HCT116 (cell line): ENCODE data around the gene IRF2. TPM values are rescaled to one million over a fixed set of nuclear protein-coding genes. Genes with fewer than 3 reads are reported as not detected.

Source experiments
- ATAC-seq: fragments of 200-7000 bp; cut with Tn5 transposase; 2 replicates; pipeline ENCODE4 v1.9.1; 2020; ENCODE audit warnings: mild to moderate bottlenecking, moderate library complexity
- BruUV-seq: library from RNA; stranded (reverse); fragments of 400-500 nt; replicated peaks from 2 replicates; lab custom pipeline; 2021; lab: Mats Ljungman, UMichigan
- CTCF ChIA-PET: fragments of 300-600 bp; sonication (Branson Sonifier 250); formaldehyde crosslinking; loops from one replicate; lab custom pipeline; 2021; ENCODE audit warnings: antibody characterized with exemption; lab: Charles Lee
- POLR2A ChIA-PET: fragments of 300-600, 350-600 bp; sonication (Branson Sonifier 250); formaldehyde crosslinking; loops from one replicate; lab custom pipeline; 2021; ENCODE audit warnings: antibody characterized with exemption; lab: Charles Lee
- RAD21 ChIA-PET, 2 experiments: fragments of 300-600 bp; sonication (Branson Sonifier 250); formaldehyde crosslinking; loops; one replicate each; lab custom pipeline; 2023; ENCODE audit warnings: low total read pairs in 2 of 2; ENCODE audit not compliant: uncharacterized antibody in 2 of 2, unreplicated experiment in 2 of 2, low non-redundant PET in 1 of 2; lab: Charles Lee
- DNase-seq: peaks from one replicate; pipeline ENCODE4 v3.0.0-alpha.2; 2010; ENCODE audit warnings: low read depth, low spot score
- H2AFZ ChIP-seq: fragments of 200-600 bp; shearing (Covaris generic), sonication (generic); 2 replicates; pipeline ENCODE4 v1.6.1; 2017; ENCODE audit warnings: low read depth, mixed run types, mixed read lengths, antibody characterized with exemption, low read length; ENCODE audit not compliant: poor library complexity, severe bottlenecking
- H3K27ac ChIP-seq: 2 replicates; pipeline ENCODE4 v1.5.1; 2012; ENCODE audit warnings: low read depth, low read length
- H3K27me3 ChIP-seq: fragments of 200-600 bp; sonication (generic); 2 replicates; pipeline ENCODE4 v1.6.1; 2016; ENCODE audit warnings: mixed run types, low read length, mixed read lengths; ENCODE audit not compliant: insufficient read depth
- H3K36me3 ChIP-seq, 2 experiments: fragments of 200-500 bp in 1 of 2; fragments of 200-600 bp in 1 of 2; sonication (Bioruptor generic) in 1 of 2; sonication (generic) in 1 of 2; 2 replicates each; pipeline versions ENCODE4 v1.5.1 to v1.6.1; 2014 to 2016; ENCODE audit warnings: low read length in 2 of 2, inconsistent platforms in 1 of 2, mixed read lengths in 1 of 2, mixed run types in 1 of 2; ENCODE audit not compliant: insufficient read depth in 2 of 2, control insufficient read depth in 1 of 2
- H3K4me1 ChIP-seq, 2 experiments: fragments of 200-600 bp in 1 of 2; sonication (generic) in 1 of 2; 2 replicates each; pipeline versions ENCODE4 v1.5.1 to v1.6.1; 2012 to 2017; ENCODE audit warnings: low read length in 2 of 2, inconsistent platforms in 1 of 2, mild to moderate bottlenecking in 1 of 2, mixed read lengths in 1 of 2, mixed run types in 1 of 2, moderate library complexity in 1 of 2; ENCODE audit not compliant: insufficient read depth in 2 of 2, control insufficient read depth in 1 of 2
- H3K4me2 ChIP-seq: fragments of 200-600 bp; sonication (generic); 2 replicates; pipeline ENCODE4 v1.6.1; 2017; ENCODE audit warnings: mixed run types, low read length, mixed read lengths
- H3K4me3 ChIP-seq, 2 experiments: fragments of 200-600 bp in 1 of 2; sonication (generic) in 1 of 2; replicated peaks in 1 of 2; 2 replicates each; pipeline ENCODE4 v1.5.1; 2011 to 2016; ENCODE audit warnings: low read length in 2 of 2, control low read depth in 1 of 2, low read depth in 1 of 2, mild to moderate bottlenecking in 1 of 2, mixed read lengths in 1 of 2, mixed run types in 1 of 2
- H3K79me2 ChIP-seq: fragments of 200-600 bp; sonication (generic); 2 replicates; pipeline ENCODE4 v1.6.1; 2017; ENCODE audit warnings: mild to moderate bottlenecking, mixed run types, low read length, moderate library complexity, mixed read lengths; ENCODE audit not compliant: insufficient read depth
- H3K9ac ChIP-seq: fragments of 200-600 bp; sonication (generic); 2 replicates; pipeline ENCODE4 v1.6.1; 2016; ENCODE audit warnings: low read length, mixed read lengths
- H3K9me2 ChIP-seq: fragments of 200-600 bp; sonication (generic), shearing (Covaris generic); 2 replicates; pipeline ENCODE4 v1.6.1; 2017; ENCODE audit warnings: mixed run types, mild to moderate bottlenecking, moderate library complexity; ENCODE audit not compliant: insufficient read depth
- H3K9me3 ChIP-seq, 2 experiments: fragments of 200-500 bp in 1 of 2; fragments of 200-600 bp in 1 of 2; sonication (Bioruptor generic) in 1 of 2; sonication (generic) in 1 of 2; 2 replicates each; pipeline ENCODE4 v1.6.1; 2014 to 2017; ENCODE audit warnings: low read length in 2 of 2, mixed read lengths in 2 of 2, inconsistent platforms in 1 of 2, low read depth in 1 of 2, mild to moderate bottlenecking in 1 of 2, mixed run types in 1 of 2, moderate library complexity in 1 of 2; ENCODE audit not compliant: control insufficient read depth in 1 of 2, insufficient read depth in 1 of 2
- H4K20me1 ChIP-seq: fragments of 200-600 bp; sonication (generic), shearing (Covaris generic); 2 replicates; pipeline ENCODE4 v1.6.1; 2017; ENCODE audit warnings: mixed run types, mild to moderate bottlenecking, moderate library complexity; ENCODE audit not compliant: insufficient read depth
- EGR1 ChIP-seq: IDR thresholded peaks from 2 replicates; pipeline ENCODE4 v1.6.1; 2012; ENCODE audit warnings: low read depth
- ELF1 ChIP-seq: IDR thresholded peaks from 2 replicates; pipeline ENCODE4 v1.6.1; 2012; ENCODE audit warnings: low read depth, borderline replicate concordance
- EZH2phosphoT487 ChIP-seq: fragments of 200-600 bp; IDR thresholded peaks from 2 replicates; pipeline ENCODE4 v1.6.1; 2018; ENCODE audit warnings: antibody characterized with exemption, borderline replicate concordance
- POLR2AphosphoS5 ChIP-seq: IDR thresholded peaks from 2 replicates; pipeline ENCODE4 v1.6.1; 2011; ENCODE audit warnings: mild to moderate bottlenecking, low read depth, low read length, moderate library complexity
- SIN3A ChIP-seq: IDR thresholded peaks from 2 replicates; pipeline ENCODE4 v1.6.1; 2012; ENCODE audit warnings: low read depth
- SRF ChIP-seq: IDR thresholded peaks from 2 replicates; pipeline ENCODE4 v1.6.1; 2012; ENCODE audit warnings: low read depth
- ZBTB33 ChIP-seq: IDR thresholded peaks from 2 replicates; pipeline ENCODE4 v1.6.1; 2011; ENCODE audit warnings: mild to moderate bottlenecking, low read length, moderate library complexity; ENCODE audit not compliant: insufficient replicate concordance; ENCODE audit errors: extremely low read depth
- intact Hi-C: fragments of 100-400 bp; cut with micrococcal nuclease; formaldehyde crosslinking; loops from 2 replicates; pipeline ENCODE4 v1.10.0; 2022
- total RNA-seq: library from RNA; stranded (reverse); gene quantifications from one replicate; pipeline ENCODE4 v1.2.1, GENCODE V29; 2021; ENCODE audit not compliant: unreplicated experiment

The IRF2 gene
- total RNA-seq, 1 experiment from 2014 or later: 10.6 TPM

GRCh38 chr4:184487503-184487902 lies 13.2 kb upstream of the IRF2 start:
- H3K9me2 ChIP-seq: no peaks in the 10 kb centered on the region
- TF ChIP-seq EGR1: no peak
- no peak for TF ChIP-seq EZH2phosphoT487
- no peak for TF ChIP-seq POLR2AphosphoS5
- no peak for TF ChIP-seq SIN3A
- no peak for TF ChIP-seq ZBTB33
- TF ChIP-seq ELF1: no peak
- no peak for TF ChIP-seq SRF
- ChIA-PET CTCF (no interaction called here), POLR2A (no interaction called here), RAD21 (no interaction called here)
- no peaks in the 10 kb centered on the region for H3K4me1 ChIP-seq
- DNase-seq: no peak
- H4K20me1 ChIP-seq: no peaks in the 10 kb centered on the region
- no peak overlapping the region for H3K4me3 ChIP-seq
- H2AFZ ChIP-seq: no peak overlapping the region
- H3K36me3 ChIP-seq: no peaks in the 10 kb centered on the region
- ATAC-seq: no peak
- intact Hi-C loops: no loop called here
- no peaks in the 10 kb centered on the region for H3K27me3 ChIP-seq
- no peak overlapping the region for H3K4me2 ChIP-seq
- no peaks in the 10 kb centered on the region for H3K79me2 ChIP-seq
- H3K27ac ChIP-seq: no peak overlapping the region
- no peaks in the 10 kb centered on the region for H3K9me3 ChIP-seq
- no peak overlapping the region for H3K9ac ChIP-seq
- no TSS peak for BruUV-seq

GRCh38 chr4:184485279-184485678 lies 10.9 kb upstream of the IRF2 start:
- Histone ChIP-seq H3K79me2 (no peaks in the 10 kb centered on the region), H3K9me3 (no peaks in the 10 kb centered on the region), H3K36me3 (no peaks in the 10 kb centered on the region), H3K4me1 (no peaks in the 10 kb centered on the region), H3K27ac (no peak overlapping the region), H3K9me2 (no peaks in the 10 kb centered on the region), H3K27me3 (no peaks in the 10 kb centered on the region), H2AFZ (no peak overlapping the region), H3K4me2 (no peak overlapping the region), H3K4me3 (no peak overlapping the region), H3K9ac (no peak overlapping the region), H4K20me1 (no peaks in the 10 kb centered on the region)
- TF ChIP-seq EGR1: no peak
- TF ChIP-seq POLR2AphosphoS5: no peak
- TF ChIP-seq ZBTB33: no peak
- TF ChIP-seq SIN3A: no peak
- TF ChIP-seq ELF1: no peak
- no peak for TF ChIP-seq SRF
- POLR2A ChIA-PET: no interaction called here
- CTCF ChIA-PET: no interaction called here
- RAD21 ChIA-PET: no interaction called here
- DNase-seq (no peak), ATAC-seq (no peak)
- BruUV-seq: no TSS peak
- intact Hi-C loops: no loop called here
